Activated CD8-positive, alpha-beta memory T cell treated with anti-CD3 and anti-CD28 coated beads for 1 hour (primary cell): Measurements from ENCODE around the gene NAGPA.

Experiments
- DNase-seq, 2 donors: peaks; one replicate each; pipeline ENCODE4 v3.0.0-alpha.2; 2020; ENCODE audit warnings: low read depth in 1 of 2; ENCODE audit errors: extremely low read depth in 1 of 2

NAGPA gene

GRCh38 chr16:5028950-5029475 is 4.7 kb downstream of the NAGPA start:
- DNase-seq: no peak

GRCh38 chr16:5027575-5028235 is 6.0 kb downstream of the NAGPA start:
- DNase-seq: no peak

GRCh38 chr16:5027086-5027485 is 6.6 kb downstream of the NAGPA start:
- no peak for DNase-seq

- DNase-seq: no peak
These were observed 7.1 kb downstream of the NAGPA start for GRCh38 chr16:5026664-5027063.

- no peak for DNase-seq
These were observed 8.5 kb downstream of the NAGPA start for GRCh38 chr16:5025171-5025632.

- DNase-seq: no peak
These were observed 9.1 kb downstream of the NAGPA start for GRCh38 chr16:5024632-5025031.

- no peak for DNase-seq
These were observed 11.2 kb downstream of the NAGPA start for GRCh38 chr16:5022521-5022920.

GRCh38 chr16:5020551-5020950 is 13.2 kb downstream of the NAGPA start:
- no peak for DNase-seq

GRCh38 chr16:5019775-5020174 is 14.0 kb downstream of the NAGPA start:
- DNase-seq: no peak

- DNase-seq: no peak
These were observed 14.9 kb downstream of the NAGPA start for GRCh38 chr16:5018793-5019192.

GRCh38 chr16:5017678-5017969 is 16.1 kb downstream of the NAGPA start:
- DNase-seq: no peak

- no peak for DNase-seq
These were observed 16.6 kb downstream of the NAGPA start for GRCh38 chr16:5016967-5017677.

- DNase-seq: no peak
These were observed 17.8 kb downstream of the NAGPA start for GRCh38 chr16:5015887-5016286.

- no peak for DNase-seq
These were observed 18.4 kb downstream of the NAGPA start for GRCh38 chr16:5015351-5015750.

- no peak for DNase-seq
These were observed 20.8 kb downstream of the NAGPA start for GRCh38 chr16:5012887-5013286.

- DNase-seq: no peak
These were observed 22.1 kb downstream of the NAGPA start for GRCh38 chr16:5011637-5012036.

- no peak for DNase-seq
These were observed 23.0 kb downstream of the NAGPA start for GRCh38 chr16:5010576-5011329.

GRCh38 chr16:5008311-5008731 is 25.4 kb downstream of the NAGPA start:
- no peak for DNase-seq

- DNase-seq: no peak
These were observed 26.5 kb downstream of the NAGPA start for GRCh38 chr16:5007256-5007655.

GRCh38 chr16:5006348-5007193 is 27.2 kb downstream of the NAGPA start:
- DNase-seq: no peak

GRCh38 chr16:5005916-5006315 is 27.8 kb downstream of the NAGPA start:
- DNase-seq: no peak
